GM19193 (cell line): ENCODE results near the gene TRMT11.

ENCODE experiments used
- POLR2A ChIP-seq: IDR thresholded peaks from 4 replicates; pipeline ENCODE4 v1.6.1; 2011; ENCODE audit not compliant: insufficient read depth, insufficient read length; ENCODE audit errors: extremely low read depth

TRMT11 gene

DNA sequence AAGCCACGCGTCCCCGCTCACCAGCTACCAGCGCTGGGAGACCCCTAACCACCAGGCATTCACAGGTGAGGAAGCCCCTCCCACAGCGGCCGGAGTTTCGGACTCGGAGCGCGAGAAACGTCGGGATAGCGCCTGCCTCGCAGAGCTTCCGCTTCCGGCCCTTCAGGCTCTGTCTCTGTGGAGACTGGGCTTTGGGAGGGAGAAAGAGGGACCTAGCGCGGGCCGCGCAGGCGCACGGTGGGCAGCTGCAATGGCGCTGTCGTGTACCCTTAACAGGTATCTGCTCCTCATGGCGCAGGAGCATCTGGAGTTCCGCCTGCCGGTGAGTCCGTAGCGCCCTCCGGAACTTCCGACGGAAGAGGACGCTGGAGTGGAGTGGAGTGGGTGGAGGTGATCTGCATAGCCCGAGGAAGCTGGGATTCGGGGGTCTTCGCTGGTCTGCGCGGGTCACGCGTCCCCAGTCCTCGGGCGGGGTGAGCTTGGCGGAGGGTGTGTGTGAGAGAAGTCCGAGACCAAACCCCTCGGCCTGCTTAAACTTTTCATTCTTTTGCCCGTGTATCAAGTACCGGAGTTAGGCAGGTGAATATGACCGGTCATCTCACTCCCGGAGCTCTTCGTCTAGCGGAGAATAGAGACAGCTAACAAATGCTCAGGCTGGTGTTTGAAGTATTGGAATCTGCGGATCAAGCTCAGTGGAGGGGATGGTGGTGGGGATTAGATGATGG is at the start of gene TRMT11:
Gene TRMT11 (plus strand): TSS at position 240 of the 725 bp plus-strand sequence. CDS start 11 bp downstream, at position 251.
- TF ChIP-seq POLR2A, result peak; percentile 97

DNA sequence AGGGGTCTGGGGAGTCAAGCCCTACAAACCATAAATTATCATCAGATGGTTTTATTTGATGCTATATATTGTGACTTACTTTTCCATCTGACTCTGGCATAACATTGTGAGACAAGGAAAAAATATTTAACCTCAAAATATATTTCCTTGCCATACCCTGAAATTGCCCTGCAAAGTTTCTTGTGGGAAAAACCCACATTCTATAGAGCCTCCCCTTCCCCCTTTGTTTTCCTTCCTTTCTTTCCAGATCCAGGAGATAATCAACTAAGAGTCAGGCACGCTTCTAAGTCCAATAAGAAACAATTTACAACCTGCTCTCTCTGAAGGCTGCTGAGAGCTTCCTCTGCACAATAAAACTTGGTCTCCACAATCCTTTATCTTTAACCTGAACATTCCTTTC is 47.3 kb upstream of the TRMT11 start:
- TF ChIP-seq POLR2A, result no peak

DNA sequence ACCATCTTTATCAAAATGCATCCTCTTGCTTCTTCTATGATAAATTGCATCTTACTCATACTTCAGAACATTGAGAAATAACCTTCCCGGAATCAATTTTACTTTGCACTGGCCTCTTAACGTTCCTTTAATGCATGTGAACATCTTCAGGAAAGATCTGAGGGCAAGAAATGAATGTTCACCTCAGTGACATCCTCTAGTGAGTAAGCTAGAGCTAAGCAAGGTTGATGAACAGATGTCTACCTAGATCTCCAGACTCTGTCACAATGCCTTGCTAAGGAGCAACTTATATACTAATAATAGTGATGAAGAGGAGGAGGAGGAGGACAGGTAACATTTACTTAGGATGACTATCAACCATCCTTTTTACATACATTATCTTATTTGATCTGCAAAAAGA is 46.5 kb upstream of the TRMT11 start:
- TF ChIP-seq POLR2A, result no peak

DNA sequence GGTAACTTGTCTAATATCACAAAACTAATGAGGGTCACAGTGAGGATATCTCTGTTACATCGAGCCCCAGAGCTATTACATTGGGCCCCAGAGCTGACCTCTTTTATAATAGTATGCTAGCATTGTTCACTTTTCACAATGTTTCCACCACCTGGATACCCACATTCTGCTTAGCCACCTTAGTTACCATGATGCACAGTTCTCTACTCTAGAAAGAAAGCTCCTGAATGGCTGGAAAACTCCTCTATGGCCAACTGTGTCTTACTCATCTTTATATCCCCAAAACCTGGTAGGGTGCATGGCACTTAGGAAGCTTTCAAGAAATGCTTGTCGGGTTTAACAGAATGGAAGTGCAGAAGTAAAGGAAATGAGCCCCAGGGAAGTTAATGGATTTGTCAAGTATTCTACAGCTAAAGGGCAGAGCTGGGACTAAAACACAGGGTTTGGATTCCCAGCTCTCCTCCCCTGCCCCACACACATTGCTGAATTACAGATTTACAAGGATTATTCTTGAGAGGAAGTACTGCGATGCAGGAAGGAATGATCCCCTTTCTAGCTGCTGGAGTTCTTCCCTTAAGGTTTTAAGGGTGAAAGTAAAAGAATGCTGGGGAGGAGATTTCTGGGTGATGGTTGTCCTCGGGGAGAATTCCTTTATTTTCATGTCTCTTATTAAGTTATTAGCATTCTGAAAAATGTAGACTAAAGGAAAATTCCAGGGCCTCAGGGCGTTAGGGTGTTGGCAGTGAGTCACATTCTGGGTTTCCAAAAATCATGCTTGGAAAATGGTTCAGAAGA is 45.9 kb upstream of the TRMT11 start:
- TF ChIP-seq POLR2A, result no peak

DNA sequence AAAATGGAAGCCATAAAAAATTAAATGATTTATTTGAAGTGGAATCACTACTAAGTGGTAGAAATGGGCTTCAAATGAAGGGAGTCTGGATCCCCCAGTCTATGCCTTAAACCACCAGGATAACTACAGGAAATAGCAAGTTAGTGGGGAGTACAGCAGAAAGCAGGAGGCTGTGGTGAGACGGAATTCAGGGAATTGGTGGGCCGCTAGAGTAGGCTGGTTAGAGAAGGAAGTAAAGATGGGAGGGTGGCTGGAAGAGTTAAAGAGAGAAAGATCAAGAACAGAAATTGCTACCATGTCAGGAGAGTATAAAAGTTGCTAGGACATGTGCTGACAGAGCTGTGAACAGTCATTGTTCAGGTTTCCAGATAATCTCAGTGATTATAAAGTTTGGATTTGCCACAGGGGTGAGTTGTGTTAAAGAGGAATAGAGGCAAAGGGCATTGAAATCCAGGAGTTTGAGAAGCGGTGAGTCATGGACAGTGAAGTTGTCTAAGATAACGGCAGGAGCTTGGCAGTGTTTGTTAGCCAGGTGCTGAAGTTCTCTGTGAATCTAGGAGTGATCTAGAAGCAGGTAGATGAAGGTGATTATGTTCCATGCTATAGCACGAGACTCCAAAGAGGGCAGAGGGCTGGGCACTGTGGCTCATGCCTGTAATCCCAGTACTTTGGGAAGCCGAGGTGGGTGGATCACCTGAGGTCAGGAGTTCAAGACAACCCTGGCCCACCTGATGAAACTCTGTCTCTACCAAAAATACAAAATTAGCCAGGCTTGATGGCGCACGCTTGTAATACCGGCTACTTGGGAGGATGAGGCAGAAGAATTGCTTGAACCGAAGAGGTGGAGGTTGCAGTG is 43.4 kb upstream of the TRMT11 start:
- no peak for TF ChIP-seq POLR2A

DNA sequence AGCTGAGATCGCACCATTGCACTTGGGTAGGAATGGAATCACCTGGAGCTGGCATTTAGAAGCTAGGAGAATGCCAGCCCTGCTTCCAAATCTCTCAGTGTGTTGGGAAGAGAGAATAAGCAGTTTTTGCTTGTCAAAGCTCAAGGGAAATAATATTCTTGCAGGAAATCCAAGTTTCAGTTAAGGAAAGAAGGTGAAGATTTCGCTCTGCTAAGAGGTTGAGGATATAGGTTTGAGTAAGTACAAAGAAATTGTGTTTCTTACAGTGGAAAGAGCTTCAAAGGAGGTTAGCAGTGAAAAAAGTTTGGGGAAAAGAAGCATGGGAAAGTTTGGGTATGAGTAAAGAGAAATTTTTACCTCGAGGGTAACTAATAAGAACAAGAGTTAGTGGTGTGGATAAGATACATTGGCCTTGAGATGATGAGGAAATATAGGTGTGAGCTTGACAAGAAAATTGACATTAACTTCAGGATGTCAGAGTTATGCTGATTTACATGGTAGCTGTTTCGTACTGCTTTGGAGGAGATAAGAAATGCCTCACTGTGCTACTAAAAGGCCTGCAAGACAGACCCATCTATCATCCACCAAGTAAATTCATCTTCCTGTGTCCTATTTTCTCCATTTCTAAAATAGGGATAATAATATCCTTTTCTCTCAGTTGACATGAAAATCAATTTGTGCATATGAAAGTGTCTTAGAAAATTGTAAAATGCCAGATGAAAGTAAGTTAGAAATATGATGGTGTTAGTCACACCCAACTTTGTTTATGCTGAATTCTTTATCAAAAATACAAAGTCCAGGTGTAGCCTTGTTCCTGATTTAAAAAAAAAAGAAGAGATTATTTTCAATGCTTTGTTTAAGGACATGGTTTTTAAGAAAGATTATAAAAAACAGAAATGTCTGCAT is 42.6 kb upstream of the TRMT11 start:
- no peak for TF ChIP-seq POLR2A

DNA sequence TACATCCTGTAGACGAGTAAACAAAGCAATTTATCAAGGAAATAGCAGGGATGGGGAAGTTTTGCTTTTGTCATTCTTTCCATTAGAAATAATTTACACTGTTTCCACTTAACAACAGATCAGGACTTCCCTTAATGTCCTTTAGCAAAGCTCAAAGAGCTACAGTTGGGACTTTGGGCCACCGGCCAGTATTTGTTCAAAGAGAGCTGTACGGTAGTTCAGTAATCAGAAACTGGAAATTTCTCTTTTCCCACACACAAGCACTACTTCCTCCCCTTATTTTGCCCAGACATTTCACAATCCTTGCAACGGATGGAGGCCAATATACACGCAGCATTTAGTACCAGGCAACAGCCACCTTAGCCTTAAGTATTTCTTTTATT is 41.9 kb upstream of the TRMT11 start:
- no peak for TF ChIP-seq POLR2A

DNA sequence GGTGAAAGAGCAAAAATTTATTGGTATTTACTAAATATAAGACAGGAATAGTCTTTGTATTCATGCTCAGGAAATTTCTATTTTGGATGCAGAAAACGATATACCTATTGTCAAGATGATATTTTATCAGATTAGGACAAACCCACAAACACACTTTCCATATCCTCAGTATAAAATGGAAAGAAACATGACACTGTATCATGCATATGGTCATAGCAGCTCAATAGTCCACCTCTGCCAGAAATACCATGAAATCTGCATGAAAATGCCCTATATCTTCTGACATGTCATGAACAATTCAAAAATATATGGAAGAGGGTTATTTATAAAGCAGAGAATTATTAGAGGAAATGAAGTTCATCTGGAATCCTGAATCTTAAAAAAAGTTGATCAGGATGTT is 41.4 kb upstream of the TRMT11 start:
- TF ChIP-seq POLR2A, result no peak

DNA sequence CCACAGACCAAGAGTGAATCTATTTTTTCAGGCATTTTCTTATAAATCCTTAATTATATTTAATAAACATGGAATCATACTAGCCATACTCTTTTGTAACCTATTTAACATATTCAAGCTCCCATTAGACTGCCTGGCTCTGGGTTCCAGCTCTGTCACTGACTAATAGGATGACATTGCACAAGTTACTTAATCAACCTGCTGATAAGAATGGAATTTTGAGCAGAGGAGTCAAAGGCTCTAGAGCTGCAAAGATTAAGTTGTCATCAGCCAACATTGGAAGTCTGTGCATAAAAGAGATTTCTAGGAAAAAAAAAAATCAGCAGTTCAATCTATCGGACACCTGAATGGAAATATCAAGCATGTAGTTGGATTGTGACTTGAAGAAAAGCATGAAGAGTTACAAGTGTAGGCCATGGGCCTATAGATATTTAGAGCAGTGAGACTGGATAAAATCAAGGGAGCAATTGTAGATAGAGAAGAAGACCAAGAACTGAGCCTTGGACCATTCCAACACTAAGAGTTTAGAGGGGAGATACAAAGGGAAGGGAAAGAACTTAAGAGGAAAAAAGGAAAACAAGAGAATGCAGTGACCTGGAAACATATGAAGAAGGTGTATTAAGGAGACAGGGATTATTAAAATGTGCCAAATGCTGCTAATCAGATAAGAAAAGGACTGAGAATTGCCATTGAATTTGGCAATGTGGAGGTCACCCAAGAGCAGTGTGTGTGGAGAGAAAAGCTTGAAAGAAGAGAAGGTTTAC is 40.8 kb upstream of the TRMT11 start:
- TF ChIP-seq POLR2A, result no peak

DNA sequence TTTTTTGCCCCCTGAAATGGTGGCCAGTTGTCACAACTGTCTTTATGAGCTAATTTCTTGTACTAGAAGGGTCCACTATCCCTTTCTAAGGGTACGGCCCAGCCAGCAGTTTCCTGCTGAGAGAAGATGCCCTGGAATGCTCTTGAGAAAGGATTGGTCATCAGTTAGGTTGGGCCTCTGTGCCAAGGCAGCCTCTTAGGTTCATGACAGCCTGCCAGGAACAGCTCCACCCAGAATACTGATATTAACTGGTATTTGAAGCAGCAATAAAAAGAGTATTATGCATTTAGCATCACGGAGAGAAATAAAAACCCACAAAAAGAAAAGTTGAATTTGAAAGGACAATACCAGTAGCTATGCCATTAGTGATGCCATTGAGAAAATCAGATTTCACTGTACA is 38.7 kb upstream of the TRMT11 start:
- TF ChIP-seq POLR2A, result no peak

DNA sequence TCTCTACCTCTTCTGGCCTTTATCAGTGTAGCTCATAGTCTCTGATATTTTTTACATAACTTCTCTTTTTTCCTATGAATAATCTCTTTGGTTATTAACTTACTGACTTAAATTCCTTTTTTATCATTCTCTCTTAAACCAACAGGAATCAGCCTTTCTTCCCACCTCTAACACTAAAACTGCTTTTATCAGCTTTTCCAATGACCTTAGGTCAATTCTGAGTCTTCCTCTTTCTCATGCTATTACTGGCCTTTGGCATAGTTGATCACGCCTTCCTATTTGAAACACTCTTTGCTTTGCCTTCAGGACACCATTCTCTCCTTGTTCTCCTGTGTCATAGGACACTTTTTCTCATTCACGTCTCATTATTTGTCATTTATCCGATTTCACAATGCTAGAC is 37.9 kb upstream of the TRMT11 start:
- no peak for TF ChIP-seq POLR2A

DNA sequence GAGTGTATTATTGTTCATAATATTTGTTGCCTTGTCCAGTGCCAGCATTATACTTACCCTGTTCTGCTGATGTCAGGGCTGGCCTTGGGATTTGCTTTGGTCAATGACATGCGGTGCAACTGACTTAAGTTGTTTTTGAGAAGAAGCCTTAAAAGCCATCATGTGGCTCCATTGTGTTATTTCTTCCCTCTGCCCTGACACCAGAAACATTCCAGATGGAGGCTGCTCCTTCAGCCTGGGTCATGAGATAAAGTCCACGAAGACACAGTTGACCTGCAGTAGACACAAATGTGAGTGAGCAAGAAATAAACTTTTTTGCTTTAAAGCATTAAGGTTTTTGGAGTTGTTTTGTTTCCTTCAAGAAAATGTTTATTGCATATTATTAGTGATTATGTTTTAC is 37.3 kb upstream of the TRMT11 start:
- no peak for TF ChIP-seq POLR2A

DNA sequence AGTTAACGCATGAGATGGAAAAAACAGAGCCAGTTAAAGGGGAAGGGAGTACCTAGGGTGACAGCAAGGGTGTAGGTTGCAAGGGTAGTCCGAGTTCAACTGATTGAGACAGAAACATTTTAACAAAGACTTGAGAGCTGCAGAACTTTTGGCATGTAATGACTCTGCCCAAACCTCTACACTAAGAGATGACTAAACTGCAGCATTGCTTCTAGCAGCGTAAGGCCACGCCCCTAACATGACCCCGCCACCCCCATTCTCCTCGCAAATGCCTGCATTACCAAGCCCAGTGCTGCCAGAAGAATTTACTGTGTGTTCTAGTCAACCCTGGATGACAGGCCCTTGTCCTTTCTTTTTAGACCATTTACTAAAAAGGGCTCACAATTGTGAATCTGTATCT is 36.0 kb upstream of the TRMT11 start:
- no peak for TF ChIP-seq POLR2A

DNA sequence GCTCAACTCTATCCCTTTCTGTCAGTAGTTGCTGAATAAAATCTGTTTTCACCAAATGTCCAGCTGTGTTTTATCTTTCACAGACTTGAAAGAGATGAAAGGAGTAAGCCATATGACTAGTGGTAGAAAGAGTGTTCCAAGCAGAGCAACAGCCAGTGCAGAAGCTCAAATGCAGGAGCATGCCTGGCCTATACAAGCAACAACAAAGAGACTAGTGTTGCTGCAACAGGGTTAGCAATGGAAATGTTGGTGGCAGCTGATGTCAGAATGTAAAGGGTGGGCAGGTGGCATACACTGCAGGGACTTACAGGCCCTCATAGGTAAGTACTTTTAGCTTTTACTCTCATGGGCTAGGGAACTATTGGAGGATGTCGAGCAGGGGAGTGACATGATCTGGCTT is 35.0 kb upstream of the TRMT11 start:
- TF ChIP-seq POLR2A, result no peak
